ENCODE data around the gene NDUFAF8. TPM values are rescaled to one million over a fixed set of nuclear protein-coding genes. Genes with fewer than 3 reads are reported as not detected.

Gene NDUFAF8
- total RNA-seq, 1 experiment from 2014 or later, result 102 TPM

GRCh38 chr17:81191116-81191515 is 48.0 kb upstream of the NDUFAF8 start (continued):
- no peak for TF ChIP-seq ZBTB33 (IDR thresholded peaks at IDR 0.05; ENCODE audit: extremely low read depth, insufficient replicate concordance, low read length)
- no peak for TF ChIP-seq FOSL1 (IDR thresholded peaks at IDR 0.05; ENCODE audit: low read depth)
- no peak for TF ChIP-seq SIN3A (IDR thresholded peaks at IDR 0.05; ENCODE audit: low read depth)
- no peak for TF ChIP-seq ZFX (IDR thresholded peaks at IDR 0.05)
- TF ChIP-seq EZH2phosphoT487 (IDR thresholded peaks at IDR 0.05; ENCODE audit: borderline replicate concordance), result no peak
- no peak for TF ChIP-seq POLR2A (IDR thresholded peaks at IDR 0.05; ENCODE audit: borderline replicate concordance, extremely low read depth, insufficient read depth, insufficient read length)
- TF ChIP-seq EGR1 (IDR thresholded peaks at IDR 0.05; ENCODE audit: low read depth), result no peak

- no peak for ATAC-seq
These were observed 47.5 kb upstream of the NDUFAF8 start for GRCh38 chr17:81191646-81192045.

More at GRCh38 chr17:81191646-81192045, 47.5 kb upstream of the NDUFAF8 start:
- intact Hi-C loops (cut with micrococcal nuclease), result no loop called here
- ChIA-PET CTCF (interaction anchor here (0.6 kb wide), 1 partner anchor 9 kb away, joined by 3 read pairs; no protein-coding TSS in a partner anchor), POLR2A (no interaction called here), RAD21 (ENCODE audit: low non-redundant PET in 1 of 2, low total read pairs in 2 of 2, uncharacterized antibody in 2 of 2, unreplicated experiment in 2 of 2) (no interaction called here)
- no peak overlapping the region for H3K4me3 ChIP-seq (replicated peaks in 1 of 2; ENCODE audit: low read depth in 1 of 2, low read length in 2 of 2)
- no peak for DNase-seq (ENCODE audit: low read depth, low spot score)
- BruUV-seq (replicated peaks), result no TSS peak
- H3K27ac ChIP-seq (ENCODE audit: low read depth, low read length), result no peak overlapping the region
- no peak overlapping the region for H3K9ac ChIP-seq (ENCODE audit: low read length)
- H3K27me3 ChIP-seq (ENCODE audit: insufficient read depth, low read length), result no peaks in the 10 kb centered on the region
- no peak overlapping the region for H2AFZ ChIP-seq (ENCODE audit: low read depth, low read length, poor library complexity, severe bottlenecking)
- H3K4me2 ChIP-seq (ENCODE audit: low read length), result no peak overlapping the region
- H3K9me2 ChIP-seq (ENCODE audit: insufficient read depth), result no peaks in the 10 kb centered on the region
- H3K9me3 ChIP-seq (ENCODE audit: control insufficient read depth in 1 of 2, insufficient read depth in 1 of 2, low read depth in 1 of 2, low read length in 2 of 2), result no peaks in the 10 kb centered on the region
- H3K4me1 ChIP-seq (ENCODE audit: control insufficient read depth in 1 of 2, insufficient read depth in 2 of 2, low read length in 2 of 2), result no peaks in the 10 kb centered on the region
- H3K36me3 ChIP-seq (ENCODE audit: control insufficient read depth in 1 of 2, insufficient read depth in 2 of 2, low read length in 2 of 2), result peaks cover 3% of the 10 kb centered on the region in 2 experiments; a peak in 2 of 4 replicates
- no peaks in the 10 kb centered on the region for H3K79me2 ChIP-seq (ENCODE audit: insufficient read depth, low read length)
- no peaks in the 10 kb centered on the region for H4K20me1 ChIP-seq (ENCODE audit: insufficient read depth)
- no peak for TF ChIP-seq CTCF (IDR thresholded peaks at IDR 0.05 in 2 of 3, conservative IDR thresholded peaks at IDR 0.05 in 1 of 3; ENCODE audit: borderline replicate concordance in 1 of 3, insufficient read depth in 1 of 3, low read depth in 2 of 3, low read length in 2 of 3)
- TF ChIP-seq ELF1 (IDR thresholded peaks at IDR 0.05; ENCODE audit: borderline replicate concordance, low read depth), result no peak
- no peak for TF ChIP-seq ATF3 (IDR thresholded peaks at IDR 0.05)
- no peak for TF ChIP-seq SP1 (IDR thresholded peaks at IDR 0.05; ENCODE audit: low read depth)
- no peak for TF ChIP-seq EZH2phosphoT487 (IDR thresholded peaks at IDR 0.05; ENCODE audit: borderline replicate concordance)
- TF ChIP-seq SRF (IDR thresholded peaks at IDR 0.05; ENCODE audit: low read depth), result no peak
- TF ChIP-seq EGR1 (IDR thresholded peaks at IDR 0.05; ENCODE audit: low read depth), result no peak
- no peak for TF ChIP-seq EZH2 (IDR thresholded peaks at IDR 0.05)
- TF ChIP-seq ZBTB33 (IDR thresholded peaks at IDR 0.05; ENCODE audit: extremely low read depth, insufficient replicate concordance, low read length), result no peak
- no peak for TF ChIP-seq TCF7L2 (IDR thresholded peaks at IDR 0.05; ENCODE audit: borderline replicate concordance, extremely low read depth, insufficient read depth, insufficient read length)
- TF ChIP-seq YY1 (IDR thresholded peaks at IDR 0.05; ENCODE audit: extremely low read depth, insufficient replicate concordance, low read depth, low read length), result no peak
- no peak for TF ChIP-seq JUND (IDR thresholded peaks at IDR 0.05)
- no peak for TF ChIP-seq RAD21 (IDR thresholded peaks at IDR 0.05; ENCODE audit: low read depth)
- no peak for TF ChIP-seq POLR2A (IDR thresholded peaks at IDR 0.05; ENCODE audit: borderline replicate concordance, extremely low read depth, insufficient read depth, insufficient read length)

Measured in HCT116 (cell line).